Amygdala (tissue), 56 donors: ENCODE data around the gene SEC16B.

Source experiments
- DNase-seq, 56 donors: peaks; one replicate each; lab custom pipeline; 2025; lab: John Stamatoyannopoulos, UW

The SEC16B gene

DNA sequence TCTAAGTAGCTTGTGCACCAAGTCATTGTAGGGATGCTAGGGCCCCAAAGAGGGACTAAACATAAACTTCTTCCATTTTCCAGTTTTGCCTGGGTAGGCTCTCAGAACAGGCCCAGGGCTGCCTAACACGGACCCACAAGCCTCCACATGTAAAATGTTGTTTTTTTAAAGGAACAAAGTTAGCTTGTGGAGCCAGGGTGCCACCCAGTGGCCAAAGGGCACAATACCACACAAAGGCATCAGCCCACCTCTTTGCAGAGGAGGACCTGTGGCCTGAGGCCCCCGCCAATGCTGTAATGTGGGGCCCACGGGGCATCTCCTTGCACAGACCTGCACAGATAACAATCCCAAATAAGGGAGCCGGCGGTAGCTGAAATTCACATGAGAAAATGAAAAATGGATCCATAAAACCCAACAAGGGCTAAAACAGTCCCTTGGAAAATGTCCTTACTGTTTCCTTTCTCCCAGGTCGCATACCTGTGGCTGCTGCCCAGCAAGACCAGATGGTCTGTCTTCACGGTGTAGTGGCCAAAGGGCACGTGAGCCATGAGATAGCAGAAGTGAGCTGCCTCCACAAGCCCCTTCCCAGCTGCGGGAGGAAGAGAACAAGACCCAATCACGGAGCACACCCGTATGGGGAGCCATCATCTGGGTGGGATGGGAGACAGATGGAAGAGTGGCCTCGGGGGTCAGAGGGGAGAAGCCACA, 23.8 kb downstream of the SEC16B start:
- peak in 43 of 56 donors; percentile 8 to 69 (median 41) for DNase-seq

GRCh38 chr1:177944016-177944949, 25.6 kb downstream of the SEC16B start:
- DNase-seq: peak in 6 of 56 donors; percentile 8 to 29 (median 14)

- no peak for DNase-seq
These were observed 27.9 kb downstream of the SEC16B start for GRCh38 chr1:177941976-177942375.

GRCh38 chr1:177940682-177941081, 29.2 kb downstream of the SEC16B start:
- DNase-seq: no peak

- no peak for DNase-seq
These were observed 31.9 kb downstream of the SEC16B start for GRCh38 chr1:177937931-177938330.

DNA sequence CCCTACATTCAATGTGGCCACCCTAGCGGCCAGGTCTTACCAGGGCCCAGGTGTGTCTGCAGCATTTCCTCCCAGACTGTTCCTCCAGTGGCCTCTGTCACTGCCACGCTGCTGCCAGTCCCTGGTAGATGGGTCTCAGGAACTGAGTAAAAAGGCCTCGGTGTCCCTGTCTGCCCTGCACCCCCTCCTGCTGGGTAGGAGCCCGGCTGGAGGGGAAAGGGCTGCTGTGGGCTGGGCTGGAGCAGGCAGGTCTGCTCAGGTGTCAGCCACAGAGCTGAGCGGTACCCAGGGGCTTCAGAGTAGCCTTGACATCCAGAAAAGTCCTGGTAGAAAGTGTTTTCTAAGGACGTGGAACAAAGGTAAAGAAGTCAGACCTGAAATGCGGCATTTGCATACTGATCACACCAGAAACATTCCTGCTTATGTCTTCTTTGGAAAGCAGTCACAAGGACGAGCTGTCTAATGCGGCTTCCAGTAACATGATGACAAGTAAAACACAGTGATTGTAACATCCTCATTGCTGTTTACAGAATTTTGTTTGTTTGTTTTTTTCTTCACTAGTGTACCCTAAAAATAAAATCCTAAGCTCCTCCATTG, 32.6 kb downstream of the SEC16B start:
- DNase-seq: no peak

- no peak for DNase-seq
These were observed 34.0 kb downstream of the SEC16B start for GRCh38 chr1:177935638-177936415.

DNA sequence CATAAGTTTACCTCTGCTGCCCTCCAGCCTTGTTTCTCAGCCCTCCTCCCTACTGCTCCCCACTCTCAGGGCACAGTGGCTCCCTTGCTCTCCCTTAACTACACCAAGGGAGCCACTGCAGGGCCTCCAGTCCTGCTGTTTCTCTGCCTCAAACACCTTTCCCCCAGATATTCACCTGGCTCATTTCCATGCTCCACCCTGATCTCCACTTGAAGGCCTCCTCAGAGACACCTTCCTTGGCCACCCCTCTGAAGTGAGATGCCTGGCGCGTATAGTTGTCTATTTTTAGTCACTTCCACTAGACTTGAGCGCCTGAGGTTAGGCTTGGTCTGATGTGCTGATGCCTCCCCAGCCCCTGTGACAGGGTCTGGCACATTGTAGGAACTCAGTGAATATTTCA, 34.9 kb downstream of the SEC16B start:
- no peak for DNase-seq

GRCh38 chr1:177934461-177934860, 35.4 kb downstream of the SEC16B start:
- no peak for DNase-seq

DNA sequence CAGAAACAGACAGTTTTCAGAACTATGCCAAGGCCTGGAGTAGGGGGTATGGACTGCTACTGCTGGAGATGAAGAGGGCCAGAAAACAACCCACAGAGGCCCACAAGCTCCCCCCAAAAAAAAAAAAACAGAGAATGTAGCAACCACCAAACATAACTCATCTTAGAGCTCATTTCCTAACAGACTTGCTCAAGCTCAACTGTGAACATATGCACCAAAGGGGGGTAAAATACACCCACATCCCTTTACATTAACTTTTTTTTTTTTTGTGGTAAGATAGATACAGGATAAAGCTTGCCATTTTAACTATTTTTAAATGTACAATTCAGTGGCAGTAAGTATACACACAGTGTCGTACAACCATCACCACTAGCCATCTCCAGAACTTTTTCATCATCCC, 36.0 kb downstream of the SEC16B start:
- no peak for DNase-seq

- DNase-seq: no peak
These were observed 37.7 kb downstream of the SEC16B start for GRCh38 chr1:177932123-177932522.

GRCh38 chr1:177928952-177929351, 40.9 kb downstream of the SEC16B start:
- DNase-seq: no peak

DNA sequence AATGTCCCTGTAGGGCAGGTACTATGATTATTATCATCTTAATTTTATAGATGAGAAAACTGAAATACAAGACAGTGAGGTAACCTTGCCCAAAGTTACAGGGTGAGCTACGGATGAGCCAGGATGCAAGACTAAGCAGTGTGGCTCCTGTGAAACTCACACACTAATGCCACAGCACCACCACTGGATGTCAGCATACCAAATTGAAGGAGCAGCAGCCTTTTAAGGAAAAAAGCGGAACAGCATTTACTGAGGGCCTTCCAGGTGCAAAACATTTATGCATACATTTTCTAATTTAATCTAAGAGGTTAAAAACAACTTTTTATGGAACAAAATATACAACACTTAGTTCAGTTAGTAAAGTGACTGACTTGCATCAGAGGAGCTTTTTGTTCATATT, 41.7 kb downstream of the SEC16B start:
- peak in 8 of 56 donors; percentile 4 to 22 (median 8) for DNase-seq

DNA sequence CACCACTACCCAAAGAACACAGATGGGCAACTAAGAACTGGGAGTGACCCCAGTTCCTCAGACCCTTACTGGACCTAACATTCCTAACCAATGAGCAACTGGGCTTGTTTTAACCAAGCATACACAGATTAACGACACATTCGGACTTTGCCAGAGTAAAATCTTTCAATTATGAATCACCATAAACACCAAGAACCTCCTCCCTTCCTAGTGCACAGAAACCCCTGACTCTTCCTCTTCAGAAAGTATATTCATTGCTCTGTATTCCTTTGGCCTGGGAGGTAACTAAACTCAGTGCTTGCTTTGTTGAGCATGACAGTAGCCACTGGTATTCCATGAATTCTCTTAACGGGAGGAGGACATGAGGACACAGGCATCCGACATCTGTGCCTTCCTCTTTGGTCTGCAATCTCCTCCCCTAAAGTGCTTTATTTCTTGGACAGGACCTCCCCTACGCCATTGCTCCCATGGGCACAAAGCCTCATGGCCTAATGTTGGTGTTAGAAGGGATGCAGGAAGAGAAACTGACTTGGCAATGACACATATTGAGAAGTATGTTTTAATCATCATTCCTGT, 42.7 kb downstream of the SEC16B start:
- no peak for DNase-seq

DNA sequence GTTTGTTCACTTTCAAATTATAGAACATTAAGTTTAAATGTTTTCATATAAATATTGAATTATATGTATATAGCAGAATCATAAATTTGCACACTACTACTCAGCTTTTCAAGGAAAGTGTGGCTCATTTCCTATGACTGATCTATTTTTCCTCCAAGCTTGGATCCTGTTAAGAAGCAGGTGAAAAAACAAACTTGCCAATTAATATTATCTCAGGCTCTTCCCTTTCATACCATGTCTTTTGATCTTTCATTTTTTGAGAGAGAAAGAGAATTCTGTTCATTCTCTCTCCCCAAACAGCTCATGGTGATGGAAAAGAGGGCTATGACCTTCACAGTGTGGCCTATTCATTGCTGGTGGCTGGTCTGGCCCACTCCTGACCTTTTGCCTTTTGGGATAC, 43.7 kb downstream of the SEC16B start:
- DNase-seq: no peak

GRCh38 chr1:177925006-177925405, 44.9 kb downstream of the SEC16B start:
- DNase-seq: no peak

GRCh38 chr1:177923441-177923840, 46.4 kb downstream of the SEC16B start:
- peak in 1 of 56 donors; percentile 20 for DNase-seq

- no peak for DNase-seq
These were observed 47.6 kb downstream of the SEC16B start for GRCh38 chr1:177922209-177922608.

DNA sequence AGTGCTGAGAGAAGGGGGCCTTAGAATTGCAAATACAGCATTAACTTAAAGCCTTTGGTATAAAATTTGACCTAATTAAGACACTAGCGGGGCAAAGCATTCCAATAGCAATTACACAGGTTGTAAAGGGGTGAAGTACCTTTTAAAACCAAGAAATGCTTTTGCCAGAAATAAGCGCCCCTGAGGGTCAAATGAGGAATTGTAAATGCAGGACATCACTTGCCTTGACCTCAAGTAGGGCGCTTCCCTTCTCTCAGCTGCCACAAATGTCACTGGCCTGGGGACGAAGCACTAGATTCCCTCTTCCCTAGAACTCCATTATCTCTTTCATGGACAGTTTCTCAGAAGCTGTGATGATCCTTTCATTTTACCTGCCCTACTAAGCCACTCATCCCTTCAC, 48.3 kb downstream of the SEC16B start:
- DNase-seq: no peak

DNA sequence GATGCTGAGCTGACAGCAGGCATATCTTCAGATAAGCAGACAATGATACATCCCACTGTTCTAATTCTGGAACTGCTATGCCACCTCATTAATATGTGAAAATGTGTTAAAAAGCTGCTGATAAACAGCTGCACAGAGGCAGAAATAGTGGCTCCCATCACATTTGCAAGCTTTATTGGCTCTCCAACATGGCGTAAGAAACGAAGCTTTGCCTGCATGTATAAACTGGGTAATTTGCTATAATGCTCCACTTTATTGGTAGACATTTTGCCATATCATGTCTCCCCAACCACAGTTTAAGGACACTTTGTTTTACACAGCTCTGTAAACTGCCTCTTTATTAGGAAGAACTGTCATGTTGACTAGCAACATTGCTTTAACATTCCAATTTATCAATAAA, 49.8 kb downstream of the SEC16B start:
- DNase-seq: no peak
